Hepatic stellate cell (primary cell): ENCODE results near the gene MFAP3L.
"Not testable (repeated sequence)": the region's sequence is repeated elsewhere in the genome, so short reads cannot be mapped to it uniquely, and the experiment has no call there.

Source experiments
- DNase-seq: peaks from one replicate; pipeline ENCODE4 v3.0.0; 2011; ENCODE audit warnings: low spot score

The MFAP3L gene

DNA sequence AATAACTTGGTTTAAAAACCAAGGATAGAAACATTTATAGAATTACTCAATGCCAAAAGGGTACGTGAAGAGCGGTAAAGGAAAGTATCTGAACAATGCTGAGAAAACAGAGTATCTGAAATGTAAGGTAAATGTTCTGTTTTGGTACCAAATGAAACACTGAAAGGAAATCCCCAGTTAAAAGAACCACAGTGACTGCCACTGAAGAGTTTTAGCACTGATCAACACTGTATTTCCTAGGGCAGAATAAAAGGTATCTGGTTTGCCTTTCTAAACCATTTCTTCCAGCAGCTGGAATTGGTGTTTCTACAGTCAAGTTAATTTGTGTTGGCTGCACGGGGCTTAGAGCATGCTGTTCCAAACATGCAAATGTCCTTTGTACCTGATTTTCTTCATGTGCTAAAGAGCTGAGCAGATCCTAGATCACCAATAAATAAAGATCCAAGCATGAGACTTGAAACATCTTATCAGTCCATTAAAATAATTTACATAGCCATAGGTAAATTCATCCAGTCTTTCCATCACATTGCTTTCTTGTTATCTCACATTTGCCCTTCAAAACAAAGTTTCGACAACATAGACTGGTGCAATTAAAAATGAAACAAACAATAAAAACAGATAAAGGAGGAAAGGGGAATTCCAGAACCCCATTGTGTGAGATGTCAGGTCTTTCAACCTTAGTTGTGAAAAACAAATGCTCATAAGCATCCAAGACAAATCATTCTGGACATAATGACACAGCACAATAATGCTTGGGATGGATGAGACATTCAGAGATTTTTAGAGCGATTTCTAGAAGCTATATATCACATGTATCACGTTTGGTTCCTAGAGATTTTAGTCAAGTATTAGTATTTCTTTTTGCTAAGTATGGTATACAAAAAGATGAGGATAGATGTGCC lies 38.6 kb downstream of the MFAP3L start:
- no peak for DNase-seq

DNA sequence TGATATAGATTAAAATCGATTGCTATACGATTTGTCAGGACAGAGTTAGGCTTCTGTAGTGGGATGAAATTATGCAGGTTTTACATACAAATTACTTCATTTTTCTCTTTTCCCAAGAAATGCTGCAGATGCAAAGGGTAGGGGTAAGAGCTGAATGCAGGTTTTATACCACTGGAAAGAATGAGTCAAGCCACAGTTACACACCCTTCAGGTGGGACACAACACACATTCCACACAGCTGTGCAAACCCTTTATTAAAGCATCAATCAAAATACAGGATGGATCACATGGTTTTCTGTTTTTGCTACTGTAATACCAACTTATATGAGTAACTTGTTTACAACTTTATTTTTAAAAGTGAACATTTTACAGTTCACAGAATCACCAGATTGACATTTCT lies 39.8 kb downstream of the MFAP3L start:
- no peak for DNase-seq

DNA sequence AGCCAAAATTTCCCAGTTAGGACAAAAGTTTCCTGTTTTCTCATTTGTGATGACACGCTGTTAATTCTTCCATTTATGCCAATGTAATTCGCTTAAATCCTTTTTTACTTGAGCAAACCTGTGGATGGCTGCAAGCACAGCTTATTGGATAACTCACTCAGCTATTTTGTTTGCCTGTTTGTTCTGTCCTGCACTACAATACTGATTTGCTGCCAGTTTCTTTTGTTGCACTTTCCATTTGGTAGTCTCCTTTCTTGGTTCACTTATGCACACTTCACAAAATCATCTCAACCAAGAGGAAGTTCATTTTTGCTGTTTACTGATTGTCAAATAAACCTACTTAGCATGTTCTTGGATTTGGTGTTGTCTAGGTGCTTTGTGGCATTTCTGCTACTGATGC lies 40.3 kb downstream of the MFAP3L start:
- no peak for DNase-seq

DNA sequence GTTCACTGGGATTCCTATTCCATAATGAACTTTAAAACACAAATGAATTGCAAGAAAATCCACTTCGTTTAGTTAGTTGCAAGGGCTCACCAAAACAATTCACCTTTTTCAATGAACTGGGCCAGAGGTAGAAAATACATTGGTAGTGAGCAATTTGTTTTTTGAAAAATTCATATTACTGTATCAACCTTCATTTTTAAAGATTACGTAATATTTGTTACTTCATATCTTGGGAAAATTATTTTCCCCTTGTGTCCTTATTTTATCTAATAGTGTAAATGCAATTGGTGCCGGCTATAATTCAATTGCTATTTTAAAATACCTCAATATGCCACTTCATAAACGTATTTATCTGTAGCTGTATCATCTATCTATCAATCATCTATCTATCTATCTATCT lies 41.5 kb downstream of the MFAP3L start:
- no peak for DNase-seq

DNA sequence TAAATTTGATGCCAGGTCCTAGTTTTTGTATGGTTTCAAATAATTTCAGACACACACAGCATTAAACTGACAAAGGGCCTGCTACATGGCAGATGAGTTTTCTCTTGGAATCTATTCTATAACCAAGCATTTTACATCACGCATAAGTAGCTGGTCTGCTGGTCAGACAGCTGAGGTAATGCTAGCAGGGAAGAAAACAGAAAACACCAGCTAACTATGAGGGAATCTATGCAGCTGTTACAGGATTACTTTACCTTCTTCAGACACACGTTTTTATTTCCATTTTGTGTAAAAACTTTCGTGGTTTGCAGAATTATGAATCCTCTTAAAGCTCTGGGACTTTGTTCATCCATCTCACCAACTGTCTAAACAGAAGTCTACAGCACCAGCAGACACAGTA lies 42.0 kb downstream of the MFAP3L start:
- no peak for DNase-seq

DNA sequence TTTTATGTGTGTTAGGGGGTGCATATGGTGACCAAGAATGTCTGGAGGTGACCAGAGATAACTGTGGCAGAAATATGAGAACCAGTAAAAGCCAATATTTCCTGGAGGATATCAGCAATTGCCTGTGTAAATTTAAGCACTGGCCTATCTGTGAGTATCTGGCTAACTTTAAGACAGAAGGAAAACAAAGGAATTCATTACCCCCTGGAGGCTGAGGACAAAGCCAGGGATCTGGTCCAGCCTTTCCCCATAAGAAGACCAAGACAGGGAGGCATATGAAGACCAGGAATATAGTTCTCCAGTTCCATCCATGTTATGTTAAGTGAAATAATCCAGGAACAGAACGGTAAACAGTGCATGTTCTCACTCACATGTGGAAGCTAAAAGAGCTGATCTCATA lies 49.2 kb downstream of the MFAP3L start:
- no peak for DNase-seq

DNA sequence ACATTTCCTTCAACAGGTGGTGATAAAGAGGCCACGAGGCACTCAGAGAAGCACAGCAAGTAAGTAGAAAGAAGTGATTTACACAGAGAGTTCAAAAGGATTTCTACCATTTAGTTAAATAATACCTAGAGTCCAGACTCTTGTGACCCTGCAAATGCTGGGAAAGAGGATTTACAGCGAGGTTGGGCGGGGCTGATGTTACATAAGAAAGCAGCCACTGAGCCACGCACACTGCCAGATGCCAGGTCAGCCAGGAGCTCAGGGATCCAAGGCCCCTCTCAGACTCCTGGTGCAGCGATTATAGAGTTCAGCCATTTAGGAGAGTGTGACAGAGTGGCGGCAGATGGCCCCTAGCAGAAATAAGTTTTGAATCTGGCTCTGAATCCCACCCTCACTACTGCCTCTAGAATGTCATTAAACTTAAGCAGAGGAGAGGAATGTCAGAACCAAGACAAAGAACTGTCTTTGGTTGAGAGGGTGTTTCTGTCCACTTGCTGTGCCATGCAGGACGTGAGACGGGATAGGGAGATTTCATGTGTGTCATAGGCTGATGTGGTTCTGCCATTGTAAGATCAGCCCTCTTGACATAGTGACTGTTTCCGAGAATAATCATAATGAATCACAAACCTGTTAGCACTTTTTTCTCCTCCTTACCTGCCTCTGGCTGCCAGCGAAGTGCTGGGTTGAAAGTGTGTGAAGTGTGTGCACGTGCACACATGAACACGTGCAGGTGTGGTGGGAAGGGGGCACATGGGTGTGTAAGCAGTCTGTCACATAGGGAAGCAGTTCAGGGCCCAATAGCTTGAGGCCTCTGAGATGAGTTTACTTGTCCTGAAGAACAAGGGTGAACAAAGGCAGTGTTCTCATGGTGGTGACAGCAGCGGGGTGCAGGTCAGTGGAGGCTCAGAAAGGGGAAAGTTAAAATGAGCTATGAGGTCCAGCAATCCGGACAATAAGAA lies 50.1 kb downstream of the MFAP3L start:
- DNase-seq: no peak

DNA sequence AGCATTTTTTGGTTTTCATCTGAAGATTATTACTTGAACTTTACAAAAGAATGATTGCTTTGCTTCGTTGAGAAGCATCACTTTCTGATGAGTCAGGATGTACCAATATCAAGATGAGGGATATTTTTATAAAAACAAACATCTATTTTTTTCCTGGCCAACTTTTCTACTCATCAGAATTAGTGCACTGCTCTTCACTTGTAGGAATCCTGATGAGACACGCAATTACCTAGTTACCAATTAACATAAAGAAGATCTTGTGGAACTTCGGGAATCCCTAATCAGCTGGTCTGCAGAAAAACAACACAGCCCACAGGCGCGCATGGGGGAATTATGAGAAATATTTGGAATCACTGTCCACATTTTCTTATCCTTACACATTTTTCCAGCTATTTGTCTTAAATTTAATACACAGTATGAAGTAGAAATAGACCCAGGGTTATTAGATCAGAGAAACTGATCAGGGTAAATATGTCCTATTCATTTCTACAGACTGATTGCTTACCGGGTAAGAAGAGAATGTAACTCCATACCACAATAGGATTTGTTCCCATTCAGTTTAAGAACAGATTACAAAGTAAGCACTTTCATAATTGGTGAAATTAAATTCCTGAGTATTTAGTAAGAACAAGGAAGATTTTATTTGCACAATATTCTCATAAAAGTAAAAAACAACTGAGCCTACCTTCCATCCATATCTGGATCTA lies 50.9 kb downstream of the MFAP3L start:
- peak; percentile 14 for DNase-seq

DNA sequence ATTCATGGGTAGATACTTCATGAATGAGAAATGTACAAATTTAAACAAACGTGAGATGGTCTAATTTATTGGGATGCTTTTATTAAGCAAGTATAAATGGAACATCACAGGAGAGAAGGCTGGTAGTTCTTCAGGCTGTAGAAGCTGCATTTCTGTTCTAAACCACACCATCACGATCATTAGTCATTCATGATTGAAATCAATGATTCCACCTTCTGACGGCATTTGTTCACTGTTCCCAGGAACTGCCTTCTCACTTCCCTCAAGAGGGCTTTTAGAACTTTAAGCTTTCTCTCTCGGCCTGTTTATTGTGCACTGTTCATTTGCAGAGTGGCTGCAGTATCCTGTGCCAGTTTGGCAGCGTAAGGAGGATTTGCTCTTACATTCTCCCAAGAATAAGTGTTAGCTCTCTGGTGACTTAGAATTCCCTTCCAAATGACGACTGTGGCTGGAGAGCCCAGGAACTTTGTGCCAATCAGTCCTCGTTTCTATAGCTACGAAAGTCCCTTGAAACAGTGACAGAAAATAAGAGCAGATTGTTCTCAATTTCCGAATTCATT lies 54.7 kb downstream of the MFAP3L start:
- no peak for DNase-seq

DNA sequence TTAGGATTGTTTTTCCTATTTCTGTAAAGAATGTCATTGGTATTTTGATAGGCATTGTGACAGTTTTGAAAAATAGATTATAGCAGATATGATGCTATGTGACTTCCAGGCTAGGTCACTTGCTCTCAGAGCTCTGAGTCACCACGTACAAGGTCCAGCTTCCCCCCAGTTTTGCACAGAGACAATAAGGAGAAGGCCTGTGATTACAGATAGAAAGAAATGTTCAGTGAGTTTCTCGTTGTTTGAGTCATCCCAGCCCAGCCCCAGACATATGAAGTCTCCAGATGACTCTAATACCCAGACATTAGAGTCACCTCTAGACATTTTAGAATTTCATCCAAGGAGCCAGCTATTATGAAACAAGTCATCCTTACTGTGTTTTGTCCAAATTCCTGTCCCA lies 57.2 kb downstream of the MFAP3L start:
- DNase-seq: peak; percentile 62

DNA sequence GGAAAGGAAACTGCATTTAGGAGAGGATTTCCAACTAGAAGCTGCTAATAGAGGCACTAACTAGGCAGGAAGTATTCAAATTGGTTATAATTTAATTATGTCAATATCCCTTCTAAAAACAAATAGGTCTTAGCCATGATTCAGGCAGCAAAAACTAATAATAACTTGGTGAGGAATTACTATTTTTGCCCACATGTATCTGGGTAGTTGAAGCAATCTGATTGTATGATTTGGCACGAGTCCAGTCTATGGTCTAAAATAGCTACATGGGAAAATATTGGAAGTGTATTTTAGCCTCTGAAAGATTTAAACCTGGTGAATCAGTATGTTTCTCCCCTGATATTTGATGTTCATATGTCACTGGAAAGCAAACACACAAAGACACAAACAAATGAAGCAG lies 62.2 kb downstream of the MFAP3L start:
- DNase-seq: peak; percentile 47

DNA sequence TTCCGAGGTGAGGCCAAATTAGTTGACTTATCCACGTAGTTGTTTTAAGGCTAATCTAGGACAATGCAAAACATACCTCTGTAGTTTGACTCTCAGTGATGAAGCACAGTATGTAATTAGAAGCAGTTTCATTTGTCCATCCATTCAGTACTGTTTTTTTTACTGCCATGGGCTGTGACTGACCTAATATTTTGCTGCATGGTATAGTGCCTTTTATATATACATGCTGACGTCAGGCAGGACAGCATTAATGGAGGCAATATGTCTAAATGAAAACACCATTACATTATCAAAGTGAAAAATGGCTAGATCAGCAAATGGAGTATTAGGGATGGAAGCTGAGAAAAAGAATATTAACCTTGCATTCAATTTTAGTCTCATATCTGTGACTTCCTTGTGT lies 66.9 kb downstream of the MFAP3L start:
- DNase-seq: no peak

DNA sequence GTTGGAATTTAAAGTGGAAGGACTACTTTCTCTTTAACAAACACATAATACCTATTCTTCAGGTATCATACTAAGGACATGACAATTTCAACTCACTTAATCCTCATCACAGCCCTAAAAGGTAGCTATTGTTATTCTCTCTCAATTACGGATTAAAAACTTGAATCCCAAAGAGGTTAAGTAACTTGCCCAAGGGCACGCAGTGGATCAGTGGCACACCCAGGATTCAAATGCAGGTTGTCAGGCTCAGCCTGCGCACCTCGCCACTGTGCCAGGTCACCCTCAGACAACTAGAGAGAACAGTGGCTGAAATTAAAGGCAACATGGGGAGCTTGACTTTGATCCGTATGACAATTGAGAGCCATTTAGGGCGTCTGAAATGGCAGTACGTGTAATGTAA lies 67.6 kb downstream of the MFAP3L start:
- DNase-seq: no peak

DNA sequence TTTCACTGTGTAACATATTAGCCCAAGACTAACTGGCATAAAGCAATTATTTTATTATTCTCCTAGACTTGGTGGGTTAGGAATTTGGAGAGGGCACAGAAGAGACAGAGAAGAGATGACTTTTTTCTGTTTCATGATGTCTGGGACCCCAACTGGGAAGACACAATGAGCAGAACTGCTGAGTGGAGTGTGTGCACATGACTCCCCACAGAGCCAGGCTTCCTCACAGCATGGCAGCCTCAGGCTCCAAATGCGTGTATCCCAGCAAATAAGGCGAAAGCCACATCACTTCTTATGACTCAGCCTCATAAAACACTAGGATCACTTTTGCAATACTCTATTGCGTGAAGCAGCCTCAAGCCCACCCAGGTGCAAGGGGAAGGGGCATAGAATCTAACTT lies 68.4 kb downstream of the MFAP3L start:
- no peak for DNase-seq

DNA sequence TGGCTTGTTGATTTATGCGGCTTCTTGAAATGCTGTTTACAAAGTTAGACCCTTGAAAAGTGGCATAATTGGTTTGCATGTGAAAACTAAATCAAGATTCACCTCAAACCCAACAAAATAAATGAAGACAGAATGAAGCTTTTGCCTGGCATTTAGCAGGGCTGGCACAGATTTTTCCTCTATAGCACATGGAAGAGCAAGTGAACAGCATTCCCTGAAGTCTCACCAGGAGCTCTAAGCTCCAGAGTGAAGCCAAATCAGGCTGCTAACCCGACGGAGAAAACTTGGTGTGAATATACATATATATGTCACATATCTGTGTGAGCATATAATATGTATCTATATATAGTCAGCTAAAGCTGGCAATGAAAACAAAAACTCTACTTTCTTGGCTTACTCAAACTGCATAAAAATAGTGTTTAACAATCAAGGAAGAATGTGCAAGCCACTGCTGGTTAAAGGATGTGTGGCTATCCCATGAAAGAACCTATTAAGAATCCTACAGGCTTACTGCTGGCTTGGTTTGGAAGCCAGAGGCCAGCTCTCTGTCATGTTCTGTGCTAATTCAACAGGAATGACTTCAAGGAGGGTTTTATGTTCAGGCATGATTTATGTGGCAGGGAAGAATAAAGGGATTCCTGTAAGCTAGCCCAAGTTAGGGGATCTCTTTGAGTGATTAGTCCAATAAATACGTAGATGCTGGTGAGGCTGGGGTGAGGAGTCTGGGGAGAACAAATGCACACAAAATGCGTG lies 69.9 kb downstream of the MFAP3L start:
- no peak for DNase-seq

DNA sequence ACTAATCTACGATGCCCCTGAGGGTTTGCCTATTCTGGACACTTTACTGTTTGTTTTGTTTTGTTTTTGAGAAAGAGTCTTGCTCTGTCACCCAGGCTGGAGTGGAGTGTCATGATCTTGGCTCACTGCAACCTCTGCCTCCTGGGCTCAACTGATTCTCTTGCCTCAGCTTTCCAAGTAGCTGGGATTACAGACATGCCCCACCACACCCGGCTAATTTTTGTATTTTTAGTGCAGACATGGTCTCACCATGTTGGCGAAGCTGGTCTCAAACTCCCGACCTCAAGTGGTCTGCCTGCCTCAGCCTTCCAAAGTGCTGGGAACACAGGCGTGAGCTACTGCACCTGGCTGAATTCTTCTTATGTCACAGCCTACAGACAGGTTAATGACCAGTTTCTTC lies 70.7 kb downstream of the MFAP3L start:
- DNase-seq: no peak

DNA sequence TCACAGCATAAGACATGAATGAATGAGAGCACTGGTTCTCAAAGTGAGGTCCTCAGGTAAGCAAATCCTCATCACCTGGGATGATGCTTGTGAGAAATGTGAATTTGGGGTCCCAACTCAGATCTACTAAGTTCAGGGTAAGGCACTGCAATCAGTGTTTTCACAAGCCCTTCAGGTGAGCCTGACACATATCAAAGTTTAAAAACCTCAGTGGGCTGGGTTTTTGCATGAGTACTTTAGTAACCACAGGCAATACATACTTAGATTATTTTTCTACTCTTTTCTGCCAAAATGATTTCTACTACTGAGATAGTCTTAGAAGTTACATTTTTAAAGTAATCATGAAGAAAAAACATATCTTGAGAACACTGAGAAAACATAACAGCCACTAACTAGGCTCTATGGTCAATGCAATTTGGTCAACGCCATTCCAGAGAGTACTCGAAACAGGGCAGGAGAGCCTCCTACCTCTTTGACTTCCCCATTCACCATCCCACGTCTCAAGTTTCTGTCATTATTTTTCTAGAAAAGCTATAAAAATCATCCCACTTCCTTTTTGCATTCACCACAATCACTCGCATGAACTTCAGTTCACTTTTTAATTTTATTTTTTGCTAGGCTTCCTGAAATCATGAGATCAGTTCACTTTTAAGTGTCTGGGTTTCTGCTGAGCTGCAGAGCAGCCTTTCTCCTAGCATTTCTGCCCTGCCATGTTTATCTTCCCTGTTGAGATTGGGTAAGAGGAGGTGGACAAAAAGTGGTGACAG lies 73.8 kb downstream of the MFAP3L start:
- no peak for DNase-seq

DNA sequence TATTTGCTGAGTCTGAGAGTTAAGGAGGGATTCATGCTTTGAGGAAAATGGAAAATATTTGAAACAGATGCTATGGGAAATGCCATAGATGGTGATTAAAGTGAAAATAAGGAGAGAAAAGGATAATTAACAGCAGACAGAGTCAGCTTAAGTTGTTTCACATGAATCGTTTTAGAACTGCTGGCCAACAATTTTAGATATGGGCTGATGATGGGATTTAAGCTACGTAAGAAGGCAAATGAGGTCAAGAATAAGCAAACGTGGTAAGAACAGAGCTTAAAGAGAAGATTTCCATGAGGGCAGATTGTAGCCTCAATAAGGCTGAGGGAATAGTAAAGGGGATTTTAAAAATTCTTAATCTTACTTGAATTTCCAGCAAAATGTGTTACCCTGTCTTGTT lies 77.9 kb downstream of the MFAP3L start:
- DNase-seq: no peak

DNA sequence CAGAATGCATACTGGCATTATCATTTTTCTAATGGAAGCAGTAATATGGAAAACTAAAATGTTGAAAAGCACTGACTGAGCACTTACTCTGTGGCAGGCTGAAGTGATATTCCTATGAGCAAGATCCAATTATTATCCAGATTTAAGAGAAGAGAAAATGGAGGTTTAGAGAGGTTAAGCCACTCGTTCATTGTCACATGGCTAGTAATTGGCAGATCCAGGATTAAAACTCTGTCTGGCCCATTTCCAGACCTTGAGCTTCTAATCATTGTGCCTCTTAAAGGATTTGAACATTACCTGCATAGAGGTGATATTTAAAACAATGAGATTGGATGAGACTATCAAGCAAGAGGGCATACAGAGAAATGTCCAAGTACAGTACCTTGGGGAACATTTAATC lies 80.6 kb downstream of the MFAP3L start:
- no peak for DNase-seq

DNA sequence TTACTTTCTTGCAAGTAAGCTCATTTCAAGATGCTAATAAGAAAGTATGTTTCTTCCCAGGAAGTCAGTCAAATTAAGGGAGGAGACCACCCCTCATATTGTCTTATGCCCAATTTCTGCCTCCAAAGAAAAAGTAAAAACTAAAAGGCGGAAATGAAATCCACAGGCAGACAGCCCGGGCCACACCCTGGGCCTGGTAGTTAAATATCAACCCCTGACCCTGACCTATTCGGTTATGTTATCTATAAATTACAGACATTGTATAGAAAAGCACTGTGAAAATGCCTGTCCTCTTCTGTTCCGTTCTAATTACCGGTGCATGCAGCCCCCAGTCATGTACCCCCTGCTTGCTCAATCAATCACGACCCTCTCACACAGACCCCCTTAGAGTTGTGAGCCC lies 82.6 kb downstream of the MFAP3L start:
- not testable (repeated sequence) for DNase-seq

DNA sequence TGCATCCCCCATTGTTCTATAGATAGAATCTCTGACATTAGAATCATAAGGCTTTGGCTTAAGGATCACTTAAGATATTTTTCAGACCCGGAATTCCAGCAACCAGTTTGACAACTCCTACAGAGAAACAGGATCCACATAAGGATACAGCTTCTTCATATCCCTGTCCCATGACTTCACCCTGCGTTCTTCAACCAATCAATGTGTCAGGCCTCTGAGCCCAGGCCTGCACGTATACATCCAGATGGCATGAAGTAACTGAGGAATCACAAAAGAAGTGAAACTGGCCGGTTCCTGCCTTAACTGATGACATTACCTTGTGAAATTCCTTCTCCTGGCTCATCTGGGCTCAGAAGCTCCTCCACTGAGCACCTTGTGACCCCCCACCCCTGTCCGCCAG lies 85.1 kb downstream of the MFAP3L start:
- no peak for DNase-seq
